Measurements from ENCODE around the gene RNASEH2B.

DNA sequence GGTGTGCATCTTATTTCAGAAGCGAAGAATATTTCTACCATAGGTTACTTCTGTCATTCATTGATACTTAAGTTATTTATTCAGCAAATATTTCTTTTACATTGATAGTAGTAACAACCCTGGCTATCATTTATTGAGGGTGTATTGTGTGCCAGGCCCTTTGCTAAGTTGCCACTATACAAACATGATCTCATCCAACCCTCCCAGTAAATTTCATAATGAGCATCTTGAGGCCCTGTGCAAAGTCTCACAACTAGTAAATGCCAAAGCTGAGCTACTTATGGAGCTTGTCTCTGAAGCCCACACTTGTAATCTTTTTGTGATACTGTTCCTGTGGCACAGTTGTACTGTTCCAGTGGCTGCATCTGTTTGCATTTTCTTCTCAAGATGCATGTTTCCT is 36.1 kb downstream of the RNASEH2B start:
- TF ChIP-seq, protein P1, sequence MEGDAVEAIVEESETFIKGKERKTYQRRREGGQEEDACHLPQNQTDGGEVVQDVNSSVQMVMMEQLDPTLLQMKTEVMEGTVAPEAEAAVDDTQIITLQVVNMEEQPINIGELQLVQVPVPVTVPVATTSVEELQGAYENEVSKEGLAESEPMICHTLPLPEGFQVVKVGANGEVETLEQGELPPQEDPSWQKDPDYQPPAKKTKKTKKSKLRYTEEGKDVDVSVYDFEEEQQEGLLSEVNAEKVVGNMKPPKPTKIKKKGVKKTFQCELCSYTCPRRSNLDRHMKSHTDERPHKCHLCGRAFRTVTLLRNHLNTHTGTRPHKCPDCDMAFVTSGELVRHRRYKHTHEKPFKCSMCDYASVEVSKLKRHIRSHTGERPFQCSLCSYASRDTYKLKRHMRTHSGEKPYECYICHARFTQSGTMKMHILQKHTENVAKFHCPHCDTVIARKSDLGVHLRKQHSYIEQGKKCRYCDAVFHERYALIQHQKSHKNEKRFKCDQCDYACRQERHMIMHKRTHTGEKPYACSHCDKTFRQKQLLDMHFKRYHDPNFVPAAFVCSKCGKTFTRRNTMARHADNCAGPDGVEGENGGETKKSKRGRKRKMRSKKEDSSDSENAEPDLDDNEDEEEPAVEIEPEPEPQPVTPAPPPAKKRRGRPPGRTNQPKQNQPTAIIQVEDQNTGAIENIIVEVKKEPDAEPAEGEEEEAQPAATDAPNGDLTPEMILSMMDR (IDR thresholded peaks at IDR 0.05; ENCODE audit: low read depth, low read length, poor library complexity, severe bottlenecking): no peak
- TF ChIP-seq EZH2phosphoT487 (IDR thresholded peaks at IDR 0.05; ENCODE audit: borderline replicate concordance, low read length): no peak
